Mesenchymal stem cell (in vitro differentiated cells and primary cell): Measurements from ENCODE around the gene CDK14.

ENCODE experiments used
- DNase-seq: peaks from one replicate; pipeline ENCODE4 v3.0.0-alpha.2; 2013
- H2AFZ ChIP-seq: one replicate; pipeline ENCODE4 v1.6.1; 2013; ENCODE audit warnings: low read depth, mild to moderate bottlenecking, control low read depth, inconsistent platforms, low read length, moderate library complexity
- H2AK5ac ChIP-seq: 2 replicates; pipeline ENCODE4 v1.6.1; 2013; ENCODE audit warnings: low read length, moderate library complexity, mild to moderate bottlenecking, inconsistent platforms; ENCODE audit not compliant: severe bottlenecking
- H2BK120ac ChIP-seq: one replicate; pipeline ENCODE4 v1.6.1; 2013; ENCODE audit warnings: low read depth, mild to moderate bottlenecking, inconsistent platforms, low read length, moderate library complexity
- H2BK12ac ChIP-seq, 2 experiments: one replicate each; pipeline ENCODE4 v1.6.1; 2013; ENCODE audit warnings: inconsistent platforms in 2 of 2, low read length in 2 of 2, mild to moderate bottlenecking in 2 of 2, moderate library complexity in 2 of 2, control low read depth in 1 of 2
- H2BK15ac ChIP-seq: one replicate; pipeline ENCODE4 v1.6.1; 2013; ENCODE audit warnings: mild to moderate bottlenecking, low read depth, inconsistent platforms; ENCODE audit not compliant: poor library complexity, severe bottlenecking
- H2BK5ac ChIP-seq: 2 replicates; pipeline ENCODE4 v1.6.1; 2013; ENCODE audit warnings: low read depth, mild to moderate bottlenecking, low read length, control low read depth, inconsistent platforms; ENCODE audit not compliant: poor library complexity, severe bottlenecking
- H3K14ac ChIP-seq, 2 experiments: one replicate each; pipeline ENCODE4 v1.6.1; 2013; ENCODE audit warnings: inconsistent platforms in 2 of 2, low read length in 2 of 2, control low read depth in 1 of 2, mild to moderate bottlenecking in 1 of 2, moderate library complexity in 1 of 2
- H3K18ac ChIP-seq, 2 experiments: one replicate each; pipeline ENCODE4 v1.6.1; 2013; ENCODE audit warnings: inconsistent platforms in 2 of 2, low read length in 2 of 2, control low read depth in 1 of 2, low read depth in 1 of 2, mild to moderate bottlenecking in 1 of 2
- H3K23ac ChIP-seq, 2 experiments: one replicate each; pipeline ENCODE4 v1.6.1; 2013; ENCODE audit warnings: inconsistent platforms in 2 of 2, low read length in 2 of 2, mild to moderate bottlenecking in 2 of 2, moderate library complexity in 2 of 2, control low read depth in 1 of 2
- H3K27ac ChIP-seq: 2 replicates; pipeline ENCODE4 v1.5.1; 2013; ENCODE audit warnings: mild to moderate bottlenecking, moderate library complexity, low read length, control low read depth, inconsistent platforms; ENCODE audit not compliant: poor library complexity, severe bottlenecking
- H3K27me3 ChIP-seq, 2 experiments: 2 replicates each; pipeline versions ENCODE4 v1.6.1 to v1.7.0; 2013; ENCODE audit warnings: low read length in 2 of 2, mild to moderate bottlenecking in 2 of 2, moderate library complexity in 2 of 2, control low read depth in 1 of 2, inconsistent platforms in 1 of 2; ENCODE audit not compliant: control insufficient read depth in 1 of 2, insufficient read depth in 1 of 2
- H3K36me3 ChIP-seq, 2 experiments: 2 replicates each; pipeline versions ENCODE4 v1.6.1 to v1.7.0; 2013; ENCODE audit warnings: low read length in 2 of 2, control low read depth in 1 of 2, inconsistent platforms in 1 of 2, low read depth in 1 of 2, mild to moderate bottlenecking in 1 of 2; ENCODE audit not compliant: insufficient read depth in 2 of 2, control insufficient read depth in 1 of 2
- H3K4ac ChIP-seq, 2 experiments: one replicate each; pipeline ENCODE4 v1.6.1; 2013; ENCODE audit warnings: inconsistent platforms in 2 of 2, low read length in 2 of 2, mild to moderate bottlenecking in 2 of 2, moderate library complexity in 2 of 2, control low read depth in 1 of 2, low read depth in 1 of 2
- H3K4me1 ChIP-seq: 2 replicates; pipeline ENCODE4 v1.6.1; 2013; ENCODE audit warnings: low read depth, low read length, control low read depth; ENCODE audit not compliant: control insufficient read depth, insufficient read depth
- H3K4me2 ChIP-seq: 2 replicates; pipeline ENCODE4 v1.6.1; 2013; ENCODE audit warnings: low read length, mild to moderate bottlenecking, inconsistent platforms; ENCODE audit not compliant: poor library complexity, severe bottlenecking
- H3K4me3 ChIP-seq, 2 experiments: 2 replicates each; pipeline versions ENCODE4 v1.5.1 to v1.7.0; 2013; ENCODE audit warnings: low read length in 2 of 2, mild to moderate bottlenecking in 2 of 2, control low read depth in 1 of 2, low read depth in 1 of 2; ENCODE audit not compliant: insufficient read depth in 1 of 2
- H3K79me1 ChIP-seq: replicated peaks from 2 replicates; pipeline ENCODE4 v1.6.1; 2013; ENCODE audit warnings: mild to moderate bottlenecking, control low read depth, low read length, inconsistent platforms; ENCODE audit not compliant: poor library complexity, severe bottlenecking
- H3K9ac ChIP-seq: 2 replicates; pipeline ENCODE4 v1.7.0; 2013; ENCODE audit warnings: mild to moderate bottlenecking, low read length, moderate library complexity
- H3K9me3 ChIP-seq: 2 replicates; pipeline ENCODE4 v1.7.0; 2013; ENCODE audit warnings: mild to moderate bottlenecking, low read length; ENCODE audit not compliant: control insufficient read depth
- H4K8ac ChIP-seq: one replicate; pipeline ENCODE4 v1.6.1; 2013; ENCODE audit warnings: inconsistent platforms, mild to moderate bottlenecking, low read length, moderate library complexity
- H4K91ac ChIP-seq: one replicate; pipeline ENCODE4 v1.6.1; 2013; ENCODE audit warnings: mild to moderate bottlenecking, low read length, inconsistent platforms
- WGBS: methylation state at CpG from one replicate; pipeline ENCODE4 v1.1.7; 2013; ENCODE audit warnings: mixed read lengths; 5-methylcytosine and 5-hydroxymethylcytosine counted together

The CDK14 gene

DNA sequence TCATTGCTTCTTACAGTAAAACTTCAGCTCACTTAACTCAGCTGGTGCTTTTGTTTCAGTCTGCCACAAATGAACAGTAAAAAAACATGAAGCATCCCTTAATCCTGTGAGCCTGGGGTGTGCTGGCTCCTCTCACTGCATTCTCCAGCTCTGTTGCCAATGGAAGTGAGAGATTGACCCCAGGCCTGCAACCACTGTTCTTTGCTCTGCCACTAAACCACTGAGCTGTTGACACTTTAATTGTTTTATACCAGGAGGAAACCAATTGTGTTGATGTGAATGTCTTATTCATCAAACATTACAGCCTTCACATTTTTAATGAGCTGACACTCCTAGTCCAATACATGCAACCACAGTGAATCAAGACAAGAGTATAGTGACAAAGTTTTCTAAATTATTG, 598.7 kb downstream of the CDK14 start:
- H2AK5ac ChIP-seq, result no peak overlapping the region
- H3K4me3 ChIP-seq, result no peak overlapping the region
- no peak overlapping the region for H3K4me2 ChIP-seq
- H3K27me3 ChIP-seq, result no peaks in the 10 kb centered on the region
- no peak overlapping the region for H2BK12ac ChIP-seq
- DNase-seq, result no peak
- no peak overlapping the region for H2BK5ac ChIP-seq
- no peak overlapping the region for H3K14ac ChIP-seq
- no peak overlapping the region for H2BK15ac ChIP-seq
- no peaks in the 10 kb centered on the region for H3K79me1 ChIP-seq
- H2BK120ac ChIP-seq, result no peak overlapping the region
- no peak overlapping the region for H3K4ac ChIP-seq
- no peak overlapping the region for H2AFZ ChIP-seq
- H4K91ac ChIP-seq, result no peak overlapping the region
- no peaks in the 10 kb centered on the region for H3K9me3 ChIP-seq
- no peaks in the 10 kb centered on the region for H3K36me3 ChIP-seq
- H3K9ac ChIP-seq, result no peak overlapping the region
- H4K8ac ChIP-seq, result no peak overlapping the region
- no peak overlapping the region for H3K23ac ChIP-seq
- no peaks in the 10 kb centered on the region for H3K4me1 ChIP-seq
- H3K27ac ChIP-seq, result no peak overlapping the region
- no peak overlapping the region for H3K18ac ChIP-seq

GRCh38 chr7:91196058-91196457, 599.9 kb downstream of the CDK14 start:
- no peak overlapping the region for H4K8ac ChIP-seq
- DNase-seq, result no peak
- H3K9ac ChIP-seq, result no peak overlapping the region
- H2BK12ac ChIP-seq, result no peak overlapping the region
- no peak overlapping the region for H2BK15ac ChIP-seq
- H3K79me1 ChIP-seq, result no peaks in the 10 kb centered on the region
- WGBS, result 88% methylated on average over 2 of the region's 2 CpGs
- no peak overlapping the region for H3K27ac ChIP-seq
- H3K4ac ChIP-seq, result no peak overlapping the region
- no peaks in the 10 kb centered on the region for H3K9me3 ChIP-seq
- no peaks in the 10 kb centered on the region for H3K4me1 ChIP-seq
- H3K36me3 ChIP-seq, result no peaks in the 10 kb centered on the region
- H2AK5ac ChIP-seq, result no peak overlapping the region
- H2AFZ ChIP-seq, result no peak overlapping the region
- H2BK5ac ChIP-seq, result no peak overlapping the region
- no peak overlapping the region for H3K23ac ChIP-seq
- no peak overlapping the region for H3K4me2 ChIP-seq
- no peaks in the 10 kb centered on the region for H3K27me3 ChIP-seq
- no peak overlapping the region for H3K4me3 ChIP-seq
- H3K14ac ChIP-seq, result no peak overlapping the region
- no peak overlapping the region for H3K18ac ChIP-seq
- H4K91ac ChIP-seq, result no peak overlapping the region
- H2BK120ac ChIP-seq, result no peak overlapping the region

- Histone ChIP-seq H3K4ac (no peak overlapping the region), H3K9ac (peak overlapping the region; percentile 30), H4K91ac (no peak overlapping the region), H2AK5ac (no peak overlapping the region), H3K4me3 (no peak overlapping the region), H3K79me1 (no peaks in the 10 kb centered on the region), H3K27me3 (no peaks in the 10 kb centered on the region), H3K4me2 (no peak overlapping the region), H2BK15ac (no peak overlapping the region), H4K8ac (no peak overlapping the region), H3K18ac (no peak overlapping the region), H3K27ac (no peak overlapping the region), H2BK5ac (no peak overlapping the region), H3K23ac (no peak overlapping the region), H2AFZ (no peak overlapping the region), H2BK120ac (no peak overlapping the region), H3K14ac (no peak overlapping the region), H3K36me3 (no peaks in the 10 kb centered on the region), H3K4me1 (no peaks in the 10 kb centered on the region), H2BK12ac (no peak overlapping the region), H3K9me3 (no peaks in the 10 kb centered on the region)
- no peak for DNase-seq
- WGBS, result 88% methylated on average over 3 of the region's 3 CpGs
Observed at GRCh38 chr7:91198371-91198770, 602.2 kb downstream of the CDK14 start.

- Histone ChIP-seq H2BK5ac (no peak overlapping the region), H2BK12ac (no peak overlapping the region), H3K4me2 (no peak overlapping the region), H3K4me3 (no peak overlapping the region), H4K91ac (no peak overlapping the region), H3K9ac (no peak overlapping the region), H3K18ac (no peak overlapping the region), H4K8ac (no peak overlapping the region), H3K4me1 (no peaks in the 10 kb centered on the region), H3K4ac (no peak overlapping the region), H3K36me3 (no peaks in the 10 kb centered on the region), H2BK120ac (no peak overlapping the region), H2BK15ac (no peak overlapping the region), H3K27me3 (no peaks in the 10 kb centered on the region), H2AK5ac (no peak overlapping the region), H3K27ac (no peak overlapping the region), H2AFZ (no peak overlapping the region), H3K23ac (no peak overlapping the region), H3K9me3 (no peaks in the 10 kb centered on the region), H3K14ac (no peak overlapping the region), H3K79me1 (no peaks in the 10 kb centered on the region)
- DNase-seq, result no peak
Observed at GRCh38 chr7:91199601-91200000, 603.5 kb downstream of the CDK14 start.
